HG03432 (cell line): ENCODE data around the gene DNM1.
"Not testable (repeated sequence)": the region's sequence is repeated elsewhere in the genome, so short reads cannot be mapped to it uniquely, and the experiment has no call there.

Source experiments
- ATAC-seq: cut with Tn5 transposase; IDR thresholded peaks from one replicate; pipeline ENCODE4 v1.9.1; 2021; ENCODE audit warnings: mild to moderate bottlenecking, moderate library complexity; ENCODE audit not compliant: unreplicated experiment

DNM1 gene

GRCh38 chr9:128222880-128223670 is 19.9 kb downstream of the DNM1 start:
- no peak for ATAC-seq

GRCh38 chr9:128224877-128225276 is 21.7 kb downstream of the DNM1 start:
- ATAC-seq, result no peak

GRCh38 chr9:128225770-128226411 is 22.7 kb downstream of the DNM1 start:
- ATAC-seq, result no peak

- no peak for ATAC-seq
These were observed 23.2 kb downstream of the DNM1 start for GRCh38 chr9:128226412-128226801.

- not testable (repeated sequence) for ATAC-seq
These were observed 27.7 kb downstream of the DNM1 start for GRCh38 chr9:128230897-128231296.

- no peak for ATAC-seq
These were observed 28.7 kb downstream of the DNM1 start for GRCh38 chr9:128231638-128232527.

- no peak for ATAC-seq
These were observed 29.6 kb downstream of the DNM1 start for GRCh38 chr9:128232528-128233428.

GRCh38 chr9:128233817-128234406 is 30.7 kb downstream of the DNM1 start:
- ATAC-seq, result no peak

- no peak for ATAC-seq
These were observed 38.9 kb downstream of the DNM1 start for GRCh38 chr9:128242124-128242523.

- no peak for ATAC-seq
These were observed 39.6 kb downstream of the DNM1 start for GRCh38 chr9:128242828-128243214.

- ATAC-seq, result no peak
These were observed 40.2 kb downstream of the DNM1 start for GRCh38 chr9:128243215-128244018.

- no peak for ATAC-seq
These were observed 41.1 kb downstream of the DNM1 start for GRCh38 chr9:128244091-128244836.

GRCh38 chr9:128244837-128245231 is 41.7 kb downstream of the DNM1 start:
- ATAC-seq, result no peak

- no peak for ATAC-seq
These were observed 42.4 kb downstream of the DNM1 start for GRCh38 chr9:128245421-128246151.

- no peak for ATAC-seq
These were observed 43.3 kb downstream of the DNM1 start for GRCh38 chr9:128246471-128246870.

- ATAC-seq, result no peak
These were observed 44.1 kb downstream of the DNM1 start for GRCh38 chr9:128247226-128247803.

- ATAC-seq, result no peak
These were observed 46.4 kb downstream of the DNM1 start for GRCh38 chr9:128249558-128249907.
